Measurements from ENCODE around the gene TSC2.
"Not testable (repeated sequence)": the region's sequence is repeated elsewhere in the genome, so short reads cannot be mapped to it uniquely, and the experiment has no call there.

The TSC2 gene

DNA sequence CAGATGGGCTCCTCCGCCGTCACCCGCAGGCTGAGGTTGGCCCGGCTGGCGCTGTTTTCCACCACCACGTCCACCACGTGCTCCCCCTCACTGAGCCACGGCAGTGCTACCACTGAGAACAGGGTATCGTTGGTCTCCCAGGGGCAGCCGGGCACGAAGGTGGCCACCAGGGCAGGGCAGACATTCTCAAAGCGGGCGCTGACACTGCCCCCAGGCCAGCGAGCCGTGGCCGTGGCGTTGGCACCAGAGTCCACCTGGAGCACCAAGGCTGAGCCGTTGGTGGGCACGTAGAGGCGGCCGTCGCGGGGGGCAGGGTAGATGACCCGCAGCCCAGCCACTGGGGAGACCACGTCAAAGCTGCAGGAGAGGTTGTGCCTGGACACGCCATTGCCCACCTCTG lies 66.4 kb downstream of the TSC2 start:
- H3K4me3 ChIP-seq (ENCODE audit: low read depth in 1 of 2, low read length in 2 of 2); H3K9me3 ChIP-seq (ENCODE audit: control insufficient read depth in 1 of 2, low read length in 2 of 2); H3K27ac ChIP-seq (ENCODE audit: low read length); H3K4me1 ChIP-seq (ENCODE audit: control insufficient read depth in 1 of 2, insufficient read depth in 2 of 2, low read length in 2 of 2); H3K27me3 ChIP-seq (ENCODE audit: low read depth, low read length): not testable (repeated sequence)
- H3K36me3 ChIP-seq (ENCODE audit: control insufficient read depth in 1 of 2, insufficient read depth in 2 of 2, low read length in 2 of 2): peaks cover 0 to 38% of the 10 kb centered on the region in 2 donors

DNA sequence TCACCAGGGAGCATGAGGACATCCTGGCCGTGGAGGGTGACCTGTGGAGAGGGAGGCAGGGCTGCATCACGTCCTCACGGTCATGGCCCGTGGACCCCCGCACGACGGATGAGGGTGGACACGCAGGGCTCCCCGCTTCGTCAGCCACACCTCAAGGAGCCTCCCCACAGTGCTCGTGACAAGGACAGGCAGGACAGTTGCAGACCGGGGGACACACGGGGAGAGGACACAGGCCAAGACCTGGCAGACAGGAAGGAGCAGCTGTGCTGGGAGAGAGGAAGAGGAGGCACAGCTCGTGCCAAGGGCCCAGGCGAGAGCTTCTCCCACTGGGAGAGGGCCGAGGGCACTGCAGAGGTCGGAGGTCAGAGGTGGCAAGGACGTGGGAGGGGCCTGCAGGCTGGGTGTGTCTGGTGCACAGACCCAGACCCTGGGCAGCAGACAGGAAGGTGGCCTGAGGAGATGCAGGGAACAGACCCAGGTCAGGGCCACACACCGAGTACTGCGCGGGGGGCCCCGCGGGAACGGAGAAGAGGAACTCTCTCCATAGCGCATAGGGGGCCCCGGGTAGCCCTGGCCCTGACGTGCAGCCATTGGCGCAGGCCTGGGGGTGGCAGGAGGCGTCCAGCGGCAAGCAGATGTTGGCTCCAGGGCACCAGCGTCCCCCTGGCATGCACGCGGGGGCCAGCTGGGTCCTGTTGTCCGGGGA lies 67.3 kb downstream of the TSC2 start:
- H3K27ac ChIP-seq (ENCODE audit: low read length); H3K4me3 ChIP-seq (ENCODE audit: low read depth in 1 of 2, low read length in 2 of 2); H3K4me1 ChIP-seq (ENCODE audit: control insufficient read depth in 1 of 2, insufficient read depth in 2 of 2, low read length in 2 of 2); H3K9me3 ChIP-seq (ENCODE audit: control insufficient read depth in 1 of 2, low read length in 2 of 2); H3K27me3 ChIP-seq (ENCODE audit: low read depth, low read length): not testable (repeated sequence)
- H3K36me3 ChIP-seq (ENCODE audit: control insufficient read depth in 1 of 2, insufficient read depth in 2 of 2, low read length in 2 of 2): peaks cover 0 to 35% of the 10 kb centered on the region in 2 donors

DNA sequence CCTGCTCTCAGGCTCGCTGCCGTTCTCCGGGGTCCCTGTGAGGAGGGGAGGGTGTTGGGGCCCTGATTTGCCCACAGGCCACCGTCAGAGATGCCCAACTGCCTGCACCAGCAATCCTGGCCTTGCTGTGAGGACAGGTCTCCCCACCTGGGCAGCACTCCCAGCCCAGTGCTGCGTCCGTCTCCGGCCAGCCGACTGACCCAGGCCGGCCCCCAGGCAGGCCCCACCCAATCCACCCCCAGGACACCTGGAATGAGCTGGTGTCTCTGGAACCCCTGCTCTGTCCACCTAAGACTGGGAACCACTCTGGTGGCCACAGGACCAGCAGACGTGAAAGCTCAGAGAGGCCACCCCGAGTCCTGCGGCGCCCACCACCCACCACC lies 67.8 kb downstream of the TSC2 start:
- H3K4me3 ChIP-seq (ENCODE audit: low read depth in 1 of 2, low read length in 2 of 2): no peak overlapping the region
- no peaks in the 10 kb centered on the region for H3K9me3 ChIP-seq (ENCODE audit: control insufficient read depth in 1 of 2, low read length in 2 of 2)
- H3K36me3 ChIP-seq (ENCODE audit: control insufficient read depth in 1 of 2, insufficient read depth in 2 of 2, low read length in 2 of 2): peaks cover 0 to 31% of the 10 kb centered on the region in 2 donors
- no peak overlapping the region for H3K27ac ChIP-seq (ENCODE audit: low read length)
- H3K27me3 ChIP-seq (ENCODE audit: low read depth, low read length): no peaks in the 10 kb centered on the region
- H3K4me1 ChIP-seq (ENCODE audit: control insufficient read depth in 1 of 2, insufficient read depth in 2 of 2, low read length in 2 of 2): peaks cover 0 to 6% of the 10 kb centered on the region in 2 donors

DNA sequence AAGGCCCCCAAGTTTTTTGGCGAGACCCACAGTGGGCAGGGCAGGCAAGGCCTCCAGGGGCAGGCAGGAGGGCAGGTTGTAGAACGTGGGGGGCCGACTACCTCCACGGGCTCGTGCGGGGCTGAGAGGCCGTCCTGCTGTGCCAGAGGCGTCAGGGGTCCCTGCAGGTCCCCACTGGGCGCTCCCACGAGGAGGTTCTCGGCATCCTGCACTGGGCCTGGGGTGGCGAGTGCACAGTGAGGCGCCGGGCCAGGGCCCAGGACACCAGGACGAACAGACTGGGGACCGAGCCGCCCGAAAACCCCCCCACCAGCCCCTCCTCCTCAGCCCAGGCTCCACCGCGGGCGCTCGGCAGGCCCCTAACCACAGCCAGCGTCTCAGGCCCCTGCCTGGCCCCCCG lies 68.6 kb downstream of the TSC2 start:
- not testable (repeated sequence) for H3K27me3 ChIP-seq (ENCODE audit: low read depth, low read length); H3K4me3 ChIP-seq (ENCODE audit: low read depth in 1 of 2, low read length in 2 of 2); H3K4me1 ChIP-seq (ENCODE audit: control insufficient read depth in 1 of 2, insufficient read depth in 2 of 2, low read length in 2 of 2); H3K9me3 ChIP-seq (ENCODE audit: control insufficient read depth in 1 of 2, low read length in 2 of 2); H3K27ac ChIP-seq (ENCODE audit: low read length)
- H3K36me3 ChIP-seq (ENCODE audit: control insufficient read depth in 1 of 2, insufficient read depth in 2 of 2, low read length in 2 of 2): peaks cover 0 to 23% of the 10 kb centered on the region in 2 donors

DNA sequence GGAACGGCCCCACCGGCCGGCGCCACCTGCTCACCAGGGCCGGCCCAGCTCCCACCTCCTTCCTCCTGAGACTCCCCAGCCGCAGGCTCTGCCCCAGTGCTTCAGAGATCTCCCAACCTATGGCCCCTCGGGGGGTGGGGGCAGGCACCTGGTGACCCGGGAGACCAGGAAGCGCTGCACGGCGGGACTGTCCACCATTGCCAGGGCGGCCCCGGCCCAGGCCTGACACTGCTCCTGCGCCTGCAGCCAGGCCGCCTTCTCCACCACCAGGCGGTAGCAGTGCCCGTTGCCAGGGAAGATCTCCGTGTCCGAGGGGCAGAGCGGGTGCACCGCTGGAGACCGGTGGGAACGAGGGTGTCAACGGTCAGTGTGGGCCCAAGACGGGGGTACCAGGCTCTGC lies 69.6 kb downstream of the TSC2 start:
- H3K4me1 ChIP-seq (ENCODE audit: control insufficient read depth in 1 of 2, insufficient read depth in 2 of 2, low read length in 2 of 2): peaks cover 0 to 13% of the 10 kb centered on the region in 2 donors
- not testable (repeated sequence) for H3K27ac ChIP-seq (ENCODE audit: low read length); H3K9me3 ChIP-seq (ENCODE audit: control insufficient read depth in 1 of 2, low read length in 2 of 2); H3K4me3 ChIP-seq (ENCODE audit: low read depth in 1 of 2, low read length in 2 of 2); H3K27me3 ChIP-seq (ENCODE audit: low read depth, low read length)
- H3K36me3 ChIP-seq (ENCODE audit: control insufficient read depth in 1 of 2, insufficient read depth in 2 of 2, low read length in 2 of 2): peaks cover 0 to 15% of the 10 kb centered on the region in 2 donors

DNA sequence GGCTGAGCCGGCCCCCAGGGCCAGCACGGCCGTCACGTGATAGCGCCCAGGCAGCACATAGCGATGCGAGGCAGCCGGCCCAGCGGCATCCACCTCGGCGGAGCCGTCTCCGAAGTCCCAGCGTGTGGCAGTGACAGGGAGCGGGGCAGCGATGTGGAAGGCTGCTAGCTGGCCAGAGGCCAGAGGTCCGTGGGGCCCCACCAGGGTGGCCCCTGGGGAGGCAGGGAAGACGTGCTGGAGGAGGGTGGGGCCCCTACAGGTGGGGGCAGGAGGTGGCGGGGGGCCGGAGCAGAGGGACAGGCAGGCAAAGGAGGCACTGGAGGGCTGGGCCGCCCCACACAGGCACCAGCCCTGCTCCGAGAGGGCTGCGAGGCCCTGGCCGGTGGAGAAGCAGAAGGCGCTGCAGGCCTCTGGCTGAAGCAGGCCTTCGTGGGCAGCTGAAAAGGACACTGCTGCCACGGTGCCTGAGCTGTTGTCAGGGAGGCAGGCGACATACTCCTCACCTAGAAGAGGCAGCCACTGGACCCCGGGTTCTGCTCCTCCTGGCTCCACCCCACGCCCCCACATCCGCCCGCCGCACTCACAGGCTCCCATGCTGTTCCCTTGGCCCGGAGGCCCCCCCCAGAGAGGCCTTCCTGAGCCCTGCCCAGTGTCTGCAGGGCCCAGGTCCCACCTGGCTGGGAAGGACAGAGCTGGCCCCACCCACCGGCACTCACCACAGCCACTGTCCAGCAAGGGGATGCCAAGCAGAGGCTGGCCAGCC lies 70.4 kb downstream of the TSC2 start:
- Histone ChIP-seq H3K4me1 (ENCODE audit: control insufficient read depth in 1 of 2, insufficient read depth in 2 of 2, low read length in 2 of 2) (peaks cover 0 to 21% of the 10 kb centered on the region in 2 donors), H3K36me3 (ENCODE audit: control insufficient read depth in 1 of 2, insufficient read depth in 2 of 2, low read length in 2 of 2) (peaks cover 0 to 13% of the 10 kb centered on the region in 2 donors)
- H3K27ac ChIP-seq (ENCODE audit: low read length); H3K9me3 ChIP-seq (ENCODE audit: control insufficient read depth in 1 of 2, low read length in 2 of 2); H3K4me3 ChIP-seq (ENCODE audit: low read depth in 1 of 2, low read length in 2 of 2); H3K27me3 ChIP-seq (ENCODE audit: low read depth, low read length): not testable (repeated sequence)

DNA sequence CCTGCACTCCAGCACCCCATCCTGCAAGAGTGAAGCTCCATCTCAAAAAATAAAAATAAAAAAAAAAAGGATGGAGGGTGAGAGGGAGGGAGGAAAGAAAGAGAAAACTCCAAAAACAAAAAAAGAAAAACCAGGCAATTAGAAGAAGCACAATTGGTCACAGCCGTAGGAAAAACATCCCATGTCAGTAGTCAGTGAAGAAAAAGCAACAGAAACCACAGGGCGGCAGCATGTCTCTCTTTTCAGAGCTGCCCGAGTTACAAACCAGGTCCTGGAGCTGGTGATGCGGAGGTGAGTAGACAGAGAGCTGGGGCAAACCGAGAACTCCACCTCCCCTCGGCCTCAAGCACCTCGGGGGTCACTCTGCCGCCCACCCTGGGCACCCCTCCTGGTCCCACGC lies 73.5 kb downstream of the TSC2 start:
- not testable (repeated sequence) for H3K36me3 ChIP-seq (ENCODE audit: control insufficient read depth in 1 of 2, insufficient read depth in 2 of 2, low read length in 2 of 2); H3K27me3 ChIP-seq (ENCODE audit: low read depth, low read length)
- peaks cover 0 to 34% of the 10 kb centered on the region in 2 donors for H3K4me1 ChIP-seq (ENCODE audit: control insufficient read depth in 1 of 2, insufficient read depth in 2 of 2, low read length in 2 of 2)

DNA sequence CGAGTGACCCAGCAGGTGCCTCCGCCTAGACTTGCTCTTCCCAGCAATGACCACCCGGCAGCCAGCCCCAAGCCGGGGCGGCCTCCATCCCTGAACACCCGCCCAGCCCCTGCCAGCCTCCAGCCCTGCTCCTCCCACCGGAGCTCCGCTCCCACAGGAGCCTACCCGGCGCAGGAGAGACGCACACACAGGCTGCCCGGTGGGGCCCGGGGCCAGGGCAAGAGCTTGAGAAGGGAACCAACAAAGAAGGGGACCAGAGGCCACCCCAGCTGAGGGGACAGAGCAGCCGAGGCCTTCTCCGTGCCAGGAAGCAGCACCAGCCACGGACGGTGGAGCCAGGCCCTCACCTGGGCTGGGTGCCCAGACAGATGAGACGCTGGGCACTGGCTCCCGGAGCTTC lies 74.1 kb downstream of the TSC2 start:
- no peak overlapping the region for H3K27ac ChIP-seq (ENCODE audit: low read length)
- no peaks in the 10 kb centered on the region for H3K9me3 ChIP-seq (ENCODE audit: control insufficient read depth in 1 of 2, low read length in 2 of 2)
- H3K4me1 ChIP-seq (ENCODE audit: control insufficient read depth in 1 of 2, insufficient read depth in 2 of 2, low read length in 2 of 2): peaks cover 0 to 38% of the 10 kb centered on the region in 2 donors
- H3K27me3 ChIP-seq (ENCODE audit: low read depth, low read length): no peaks in the 10 kb centered on the region
- no peaks in the 10 kb centered on the region for H3K36me3 ChIP-seq (ENCODE audit: control insufficient read depth in 1 of 2, insufficient read depth in 2 of 2, low read length in 2 of 2)
- peak overlapping the region in 1 of 2 donors; percentile 28 for H3K4me3 ChIP-seq (ENCODE audit: low read depth in 1 of 2, low read length in 2 of 2)

More for the DNA sequence above, 73.5 kb downstream of the TSC2 start:
- H3K27ac ChIP-seq (ENCODE audit: low read length); H3K9me3 ChIP-seq (ENCODE audit: control insufficient read depth in 1 of 2, low read length in 2 of 2): not testable (repeated sequence)
- peak overlapping the region in 1 of 2 donors; percentile 28 for H3K4me3 ChIP-seq (ENCODE audit: low read depth in 1 of 2, low read length in 2 of 2)

DNA sequence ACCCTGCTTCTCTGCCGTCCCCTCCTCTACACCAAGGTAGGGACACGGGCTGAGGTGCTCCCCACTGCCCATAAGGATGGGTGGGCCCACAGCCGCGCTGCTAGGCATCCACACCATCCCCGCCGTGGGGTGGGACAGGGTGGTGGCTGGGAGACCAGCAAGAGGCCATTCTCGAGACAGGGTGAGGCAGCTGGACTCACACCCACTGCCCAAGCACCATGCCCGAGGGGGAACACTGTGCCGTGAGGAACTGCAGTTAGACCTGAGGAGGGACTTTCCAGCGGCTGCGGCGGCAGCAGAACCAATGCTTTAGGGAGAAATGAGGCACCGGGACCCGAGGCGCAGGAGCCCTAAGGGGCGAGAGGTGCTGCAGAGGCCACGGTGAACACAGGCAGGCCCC lies 74.6 kb downstream of the TSC2 start:
- Histone ChIP-seq H3K27me3 (ENCODE audit: low read depth, low read length) (no peaks in the 10 kb centered on the region), H3K4me3 (ENCODE audit: low read depth in 1 of 2, low read length in 2 of 2) (peak overlapping the region in 1 of 2 donors; percentile 28), H3K27ac (ENCODE audit: low read length) (no peak overlapping the region), H3K9me3 (ENCODE audit: control insufficient read depth in 1 of 2, low read length in 2 of 2) (no peaks in the 10 kb centered on the region), H3K36me3 (ENCODE audit: control insufficient read depth in 1 of 2, insufficient read depth in 2 of 2, low read length in 2 of 2) (no peaks in the 10 kb centered on the region), H3K4me1 (ENCODE audit: control insufficient read depth in 1 of 2, insufficient read depth in 2 of 2, low read length in 2 of 2) (peaks cover 0 to 40% of the 10 kb centered on the region in 2 donors)

DNA sequence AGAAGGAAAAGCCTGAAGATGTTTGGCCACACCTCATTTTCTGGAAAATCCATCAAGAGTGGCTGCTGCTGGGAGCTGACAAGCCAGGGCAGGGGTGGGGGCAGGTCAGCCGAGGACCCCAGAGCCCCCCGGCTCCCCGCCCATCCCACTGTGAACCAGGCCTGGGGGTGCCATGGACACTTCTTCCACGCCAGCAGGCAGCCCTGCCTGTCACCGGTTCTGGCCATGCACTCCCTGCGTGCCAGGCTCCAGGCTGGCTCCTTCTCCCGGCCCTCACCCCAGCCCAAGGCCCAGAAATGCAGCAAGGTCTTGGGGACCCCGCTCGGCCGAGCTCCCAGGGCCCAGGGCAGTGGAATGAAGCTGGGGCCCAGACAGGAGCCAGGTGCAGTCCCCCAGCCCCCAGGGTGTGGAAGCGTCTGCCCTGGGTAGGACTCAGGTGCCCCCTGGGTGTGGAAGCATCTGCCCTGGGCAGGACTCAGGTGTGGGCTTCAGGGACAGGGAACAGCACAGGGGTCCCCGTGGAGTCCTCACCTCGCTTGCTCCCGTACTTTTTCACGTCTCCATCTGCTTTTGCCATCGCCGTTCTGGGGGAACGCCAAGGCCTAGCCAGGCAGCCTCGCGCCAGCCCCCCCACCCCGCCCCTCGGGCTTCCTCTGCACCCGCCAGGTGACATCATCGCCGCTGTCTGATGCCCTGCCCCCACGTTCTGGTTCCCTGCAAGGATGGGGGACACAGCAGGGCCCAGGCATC lies 75.3 kb downstream of the TSC2 start:
- Histone ChIP-seq H3K4me1 (ENCODE audit: control insufficient read depth in 1 of 2, insufficient read depth in 2 of 2, low read length in 2 of 2) (peaks cover 0 to 40% of the 10 kb centered on the region in 2 donors), H3K4me3 (ENCODE audit: low read depth in 1 of 2, low read length in 2 of 2) (peak overlapping the region in 1 of 2 donors; percentile 28)
- not testable (repeated sequence) for H3K27ac ChIP-seq (ENCODE audit: low read length); H3K9me3 ChIP-seq (ENCODE audit: control insufficient read depth in 1 of 2, low read length in 2 of 2); H3K27me3 ChIP-seq (ENCODE audit: low read depth, low read length); H3K36me3 ChIP-seq (ENCODE audit: control insufficient read depth in 1 of 2, insufficient read depth in 2 of 2, low read length in 2 of 2)

DNA sequence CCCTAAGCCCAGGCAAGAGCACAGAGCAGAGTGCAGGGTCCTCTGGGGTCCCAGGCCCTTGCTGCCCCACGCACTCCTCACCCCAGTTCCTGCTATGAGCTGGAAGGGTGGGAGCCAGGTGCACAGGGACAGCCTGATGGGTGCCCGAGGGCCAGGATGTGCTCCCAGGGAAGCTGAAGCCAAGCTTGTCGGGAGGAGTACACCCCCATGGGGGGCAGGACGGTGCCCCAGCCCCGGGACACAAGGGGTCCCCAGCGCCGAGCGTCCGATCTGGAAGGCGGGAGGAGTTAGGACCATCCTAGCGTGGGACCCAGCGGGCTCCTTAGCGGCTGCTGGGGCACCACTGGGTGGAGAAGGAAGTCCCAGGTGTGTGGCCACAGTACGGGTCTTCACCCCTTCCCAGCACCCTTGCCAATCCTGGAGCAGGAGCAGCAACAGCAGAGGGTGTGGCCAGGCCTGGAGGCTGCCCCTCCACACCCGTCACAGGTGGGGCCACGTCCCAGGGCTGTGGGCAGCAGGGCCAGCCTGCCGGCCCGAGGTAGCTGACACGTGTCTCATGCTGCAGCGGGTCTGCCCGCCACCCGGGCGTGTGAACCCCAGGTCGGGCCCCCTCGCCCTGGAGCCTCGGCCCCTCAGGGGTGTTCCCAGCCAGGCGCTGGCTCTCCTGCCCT lies 76.1 kb downstream of the TSC2 start:
- H3K27ac ChIP-seq (ENCODE audit: low read length); H3K36me3 ChIP-seq (ENCODE audit: control insufficient read depth in 1 of 2, insufficient read depth in 2 of 2, low read length in 2 of 2); H3K27me3 ChIP-seq (ENCODE audit: low read depth, low read length); H3K9me3 ChIP-seq (ENCODE audit: control insufficient read depth in 1 of 2, low read length in 2 of 2): not testable (repeated sequence)
- peaks cover 0 to 43% of the 10 kb centered on the region in 2 donors for H3K4me1 ChIP-seq (ENCODE audit: control insufficient read depth in 1 of 2, insufficient read depth in 2 of 2, low read length in 2 of 2)
- H3K4me3 ChIP-seq (ENCODE audit: low read depth in 1 of 2, low read length in 2 of 2): peak overlapping the region in 1 of 2 donors; percentile 47
